ENCODE data around the gene FAHD1.

DNA sequence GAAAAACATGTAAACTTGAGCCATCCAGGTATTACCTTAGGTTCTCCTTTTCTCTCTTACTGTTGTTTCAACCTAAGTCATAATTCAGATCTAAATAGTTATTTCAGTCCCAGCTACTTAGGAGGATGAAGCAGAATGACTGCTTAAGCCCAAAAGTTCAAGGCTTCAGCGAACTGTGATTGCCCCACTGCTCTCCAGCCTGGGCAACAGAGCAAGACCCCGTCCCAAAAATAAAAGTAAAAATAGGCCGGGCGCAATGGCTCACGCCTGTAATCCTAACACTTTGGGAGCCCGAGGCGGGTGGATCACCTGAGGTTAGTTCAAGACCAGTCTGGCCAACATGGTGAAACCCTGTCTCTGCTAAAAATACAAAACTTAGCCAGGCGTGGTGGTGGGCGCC, 35.4 kb downstream of the FAHD1 start:
- TF ChIP-seq TRIM24 (IDR thresholded peaks at IDR 0.05): no peak
- no peak for TF ChIP-seq GABPB2 (CRISPR knock-in tag; conservative IDR thresholded peaks at IDR 0.05)
- TF ChIP-seq EZH2 (IDR thresholded peaks at IDR 0.05; ENCODE audit: borderline replicate concordance, low read depth, low read length): no peak
- TF ChIP-seq FOXK1 (CRISPR knock-in tag; IDR thresholded peaks at IDR 0.05; ENCODE audit: borderline replicate concordance): no peak

Data from K562 (cell line).